ENCODE measurements around the gene FGF21.
"Not testable (repeated sequence)": the region's sequence is repeated elsewhere in the genome, so short reads cannot be mapped to it uniquely, and the experiment has no call there.

Gene FGF21

GRCh38 chr19:48752496-48753365 is 2.6 kb upstream of the FGF21 start, which contains the start of gene FUT1:
Gene FUT1, minus strand, starts transcription at chr19:48752641. Its CDS starts 1,360 bp downstream, at chr19:48751281.
- peak; percentile 57 for DNase-seq

DNA sequence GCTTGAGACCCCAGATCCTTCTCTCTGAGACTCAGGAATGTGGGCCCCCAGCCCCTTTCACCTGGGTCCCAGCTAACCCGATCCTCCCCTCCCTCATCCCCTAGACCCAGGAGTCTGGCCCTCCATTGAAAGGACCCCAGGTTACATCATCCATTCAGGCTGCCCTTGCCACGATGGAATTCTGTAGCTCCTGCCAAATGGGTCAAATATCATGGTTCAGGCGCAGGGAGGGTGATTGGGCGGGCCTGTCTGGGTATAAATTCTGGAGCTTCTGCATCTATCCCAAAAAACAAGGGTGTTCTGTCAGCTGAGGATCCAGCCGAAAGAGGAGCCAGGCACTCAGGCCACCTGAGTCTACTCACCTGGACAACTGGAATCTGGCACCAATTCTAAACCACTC is 463 bp downstream of the FGF21 start:
- DNase-seq, result no peak

DNA sequence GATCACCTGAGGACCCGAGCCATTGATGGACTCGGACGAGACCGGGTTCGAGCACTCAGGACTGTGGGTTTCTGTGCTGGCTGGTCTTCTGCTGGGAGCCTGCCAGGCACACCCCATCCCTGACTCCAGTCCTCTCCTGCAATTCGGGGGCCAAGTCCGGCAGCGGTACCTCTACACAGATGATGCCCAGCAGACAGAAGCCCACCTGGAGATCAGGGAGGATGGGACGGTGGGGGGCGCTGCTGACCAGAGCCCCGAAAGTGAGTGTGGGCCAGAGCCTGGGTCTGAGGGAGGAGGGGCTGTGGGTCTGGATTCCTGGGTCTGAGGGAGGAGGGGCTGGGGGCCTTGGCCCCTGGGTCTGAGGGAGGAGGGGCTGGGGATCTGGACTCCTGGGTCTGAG is 888 bp downstream of the FGF21 start:
- DNase-seq, result no peak

DNA sequence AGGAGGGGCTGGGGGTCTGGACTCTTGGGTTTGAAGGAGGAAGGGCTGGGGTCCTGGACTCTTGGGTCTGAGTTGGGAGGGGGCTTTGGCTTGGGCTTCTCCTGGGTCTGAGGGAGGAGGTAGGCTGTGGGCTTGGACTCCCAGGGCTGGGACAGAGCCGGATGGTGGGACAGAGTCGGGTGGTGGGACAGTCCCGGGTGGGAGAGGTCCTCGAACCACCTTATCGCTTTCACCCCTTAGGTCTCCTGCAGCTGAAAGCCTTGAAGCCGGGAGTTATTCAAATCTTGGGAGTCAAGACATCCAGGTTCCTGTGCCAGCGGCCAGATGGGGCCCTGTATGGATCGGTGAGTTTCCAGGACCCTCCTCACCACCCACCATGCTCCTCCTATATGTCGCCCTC is 1.4 kb downstream of the FGF21 start:
- DNase-seq, result no peak

DNA sequence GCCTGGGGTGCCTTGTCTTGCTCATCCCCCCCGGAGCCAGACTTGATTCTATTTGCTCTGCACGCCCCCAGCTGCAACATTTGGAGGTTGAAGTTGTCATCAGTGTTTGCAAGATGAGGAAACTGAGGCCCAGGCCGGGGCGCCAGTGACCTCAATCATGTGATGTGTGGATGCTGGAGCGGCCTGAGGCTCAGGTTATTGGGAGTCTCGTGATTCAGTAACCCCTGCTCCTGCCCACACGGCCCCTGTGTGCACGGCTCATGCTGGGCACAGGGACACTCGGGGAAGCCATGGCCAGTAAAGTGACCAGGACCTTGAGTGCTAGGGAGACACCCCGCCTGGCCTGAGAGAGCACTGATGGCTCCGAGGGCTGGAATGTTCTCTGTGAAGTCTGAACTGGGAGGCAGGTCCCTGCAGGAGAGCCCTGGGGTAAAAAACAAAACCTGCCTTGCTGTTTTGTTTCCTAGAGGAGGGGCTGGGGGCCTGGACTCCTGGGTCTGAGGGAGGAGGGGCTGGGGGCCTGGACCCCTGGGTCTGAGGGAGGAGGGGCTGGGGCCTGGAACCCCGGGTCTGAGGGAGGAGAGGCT is 1.9 kb downstream of the FGF21 start:
- DNase-seq, result no peak

DNA sequence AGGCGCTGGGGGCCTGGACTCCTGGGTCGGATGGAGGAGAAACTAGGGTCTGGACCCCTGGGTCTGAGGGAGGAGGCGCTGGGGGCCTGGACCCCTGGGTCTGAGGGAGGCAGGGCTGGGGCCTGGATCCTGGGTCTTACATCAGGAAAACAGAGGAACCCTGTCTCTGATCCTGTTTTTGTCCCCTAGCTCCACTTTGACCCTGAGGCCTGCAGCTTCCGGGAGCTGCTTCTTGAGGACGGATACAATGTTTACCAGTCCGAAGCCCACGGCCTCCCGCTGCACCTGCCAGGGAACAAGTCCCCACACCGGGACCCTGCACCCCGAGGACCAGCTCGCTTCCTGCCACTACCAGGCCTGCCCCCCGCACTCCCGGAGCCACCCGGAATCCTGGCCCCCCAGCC is 2.4 kb downstream of the FGF21 start:
- no peak for DNase-seq

- DNase-seq, result no peak
Observed at GRCh38 chr19:48760504-48761205, 5.3 kb downstream of the FGF21 start.

- not testable (repeated sequence) for DNase-seq
Observed at GRCh38 chr19:48765816-48766215, 10.5 kb downstream of the FGF21 start.

GRCh38 chr19:48768171-48768753 is 12.9 kb downstream of the FGF21 start:
- not testable (repeated sequence) for DNase-seq

DNA sequence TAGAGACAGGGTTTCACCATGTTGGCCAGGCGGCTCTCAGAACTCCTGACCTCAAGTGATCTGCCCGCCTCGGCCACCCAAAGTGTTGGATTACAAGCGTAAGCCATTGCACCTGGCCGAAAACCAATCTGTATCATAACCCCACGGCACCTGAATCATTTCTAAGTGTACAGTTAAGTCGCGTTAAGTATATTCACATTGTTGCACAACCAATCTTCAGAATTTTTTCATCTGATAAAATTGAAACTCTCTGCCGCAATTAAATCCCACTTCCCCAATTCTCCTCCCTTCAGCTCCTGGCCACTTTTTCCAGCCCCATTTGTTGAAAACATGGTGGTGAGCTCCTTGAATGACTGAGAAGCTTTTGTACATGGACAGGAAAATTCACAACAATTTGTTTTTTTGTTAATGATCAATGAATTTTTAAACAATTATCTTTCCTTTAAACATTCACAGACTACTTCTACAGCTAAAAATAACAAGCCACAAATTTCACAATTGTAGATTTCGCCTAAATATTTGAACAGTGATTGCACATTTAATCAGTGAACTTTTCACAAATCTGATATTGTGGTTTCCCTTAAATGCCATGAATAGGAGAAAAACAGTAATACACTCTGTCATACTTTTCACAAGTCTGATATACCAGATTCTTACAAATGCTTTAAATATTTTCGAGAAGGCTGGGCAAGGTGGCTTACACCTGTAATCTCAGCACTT is 13.8 kb downstream of the FGF21 start:
- no peak for DNase-seq

GRCh38 chr19:48770266-48770665 is 14.9 kb downstream of the FGF21 start:
- DNase-seq, result no peak

DNA sequence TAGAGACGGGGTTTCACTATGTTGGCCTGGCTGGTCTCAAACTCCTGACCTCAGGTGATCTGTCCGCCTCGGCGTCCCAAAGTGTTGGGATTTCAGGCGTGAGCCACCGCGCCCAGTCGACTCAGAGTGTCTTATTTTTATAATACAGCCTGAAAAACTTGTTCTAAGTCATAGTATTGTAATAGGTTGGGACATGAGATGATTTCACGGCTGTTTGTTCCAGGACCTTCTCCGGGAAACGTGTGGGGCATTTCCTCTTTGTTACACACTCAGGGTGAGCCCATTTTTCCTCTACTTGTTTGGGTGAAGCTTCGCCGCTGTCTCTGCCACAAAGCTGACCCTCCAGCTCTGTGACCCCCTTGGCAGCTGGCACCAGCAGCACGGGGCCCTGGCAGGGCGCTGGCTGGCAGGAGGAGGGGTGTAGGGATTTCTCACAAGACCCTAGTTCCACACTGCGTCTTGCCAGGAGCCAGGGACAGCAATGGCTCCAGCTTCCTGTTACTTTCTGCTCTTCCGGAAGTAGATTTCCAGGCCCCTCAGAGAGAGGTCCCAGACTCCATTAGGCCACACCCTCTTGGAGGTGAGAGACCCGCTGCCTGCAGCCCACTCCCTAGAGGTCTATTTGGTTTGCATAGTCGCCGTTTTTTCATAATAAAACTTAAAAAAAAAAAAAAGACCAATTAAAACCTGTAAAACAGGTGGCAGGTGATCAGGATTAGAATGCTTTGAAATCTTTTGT is 15.6 kb downstream of the FGF21 start:
- no peak for DNase-seq

GRCh38 chr19:48772503-48772953 is 17.2 kb downstream of the FGF21 start:
- DNase-seq, result no peak

GRCh38 chr19:48777139-48777538 is 21.8 kb downstream of the FGF21 start:
- DNase-seq, result no peak

- no peak for DNase-seq
Observed at GRCh38 chr19:48777720-48778119, 22.4 kb downstream of the FGF21 start.

GRCh38 chr19:48779636-48780035 is 24.3 kb downstream of the FGF21 start:
- no peak for DNase-seq

GRCh38 chr19:48780631-48781391 is 25.5 kb downstream of the FGF21 start:
- no peak for DNase-seq

DNA sequence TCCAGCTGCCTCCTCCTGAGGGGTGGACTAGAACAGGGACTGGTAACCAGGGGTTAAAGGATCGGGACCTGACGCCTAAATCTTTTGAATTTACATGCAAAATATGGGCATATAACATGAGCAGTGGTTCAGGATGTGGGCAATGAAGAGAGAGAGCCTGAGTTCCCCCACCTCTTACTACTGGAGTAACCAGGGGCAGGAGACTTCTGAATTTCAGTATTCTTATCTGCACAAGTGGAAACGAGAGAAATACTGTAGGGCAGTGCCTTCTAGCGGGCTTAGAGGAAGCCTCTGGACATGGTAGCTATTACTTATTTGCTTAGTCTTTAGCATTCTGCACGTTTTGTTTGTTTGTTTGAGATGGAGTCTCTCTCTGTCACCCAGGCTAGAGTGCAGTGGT is 29.2 kb downstream of the FGF21 start:
- no peak for DNase-seq

DNA sequence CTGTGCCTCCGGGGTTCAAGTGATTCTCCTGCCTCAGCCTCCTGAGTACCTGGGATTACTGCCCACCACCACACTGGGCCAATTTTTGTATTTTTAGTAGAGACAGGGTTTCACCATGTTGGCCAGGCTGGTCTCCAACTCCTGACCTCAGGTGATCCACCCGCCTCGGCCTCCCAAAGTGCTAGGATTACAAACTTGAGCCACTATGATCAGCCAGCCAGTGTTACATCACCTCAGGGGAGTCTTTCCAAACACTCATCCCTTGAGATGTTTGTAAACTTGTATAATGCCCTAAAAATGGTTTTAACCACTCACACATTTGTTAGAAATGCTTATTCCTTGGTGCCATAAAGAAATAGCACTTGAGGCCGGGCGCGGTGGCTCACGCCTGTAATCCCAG is 31.1 kb downstream of the FGF21 start:
- not testable (repeated sequence) for DNase-seq

GRCh38 chr19:48787331-48787730 is 32.0 kb downstream of the FGF21 start:
- DNase-seq, result not testable (repeated sequence)

- DNase-seq, result no peak
Observed at GRCh38 chr19:48793271-48793670, 37.9 kb downstream of the FGF21 start.

Data from right forelimb (tissue), 1 donor.